ENCODE results near the gene MEGF8. TPM values are rescaled to one million over a fixed set of nuclear protein-coding genes. Genes with fewer than 3 reads are reported as not detected.

The MEGF8 gene
- polyA plus RNA-seq, 1 donor from 2014 or later, result 21.5 TPM

- TF ChIP-seq EZH2 (IDR thresholded peaks at IDR 0.05; ENCODE audit: borderline replicate concordance, insufficient read depth, low read length, poor library complexity, severe bottlenecking) (no peak), SMC3 (conservative IDR thresholded peaks at IDR 0.05; ENCODE audit: poor library complexity) (no peak), REST (IDR thresholded peaks at IDR 0.05; ENCODE audit: borderline replicate concordance) (no peak), MXI1 (conservative IDR thresholded peaks at IDR 0.05; ENCODE audit: poor library complexity, severe bottlenecking) (no peak), EP300 (conservative IDR thresholded peaks at IDR 0.05; ENCODE audit: poor library complexity, severe bottlenecking) (no peak), RAD21 (conservative IDR thresholded peaks at IDR 0.05) (no peak), TAF1 (IDR thresholded peaks at IDR 0.05; ENCODE audit: low read depth) (no peak), CTCF (IDR thresholded peaks at IDR 0.05; ENCODE audit: poor library complexity, severe bottlenecking) (no peak), POLR2AphosphoS5 (IDR thresholded peaks at IDR 0.05) (no peak)
Measured at GRCh38 chr19:42376177-42376555, 50.7 kb downstream of the MEGF8 start.

DNA sequence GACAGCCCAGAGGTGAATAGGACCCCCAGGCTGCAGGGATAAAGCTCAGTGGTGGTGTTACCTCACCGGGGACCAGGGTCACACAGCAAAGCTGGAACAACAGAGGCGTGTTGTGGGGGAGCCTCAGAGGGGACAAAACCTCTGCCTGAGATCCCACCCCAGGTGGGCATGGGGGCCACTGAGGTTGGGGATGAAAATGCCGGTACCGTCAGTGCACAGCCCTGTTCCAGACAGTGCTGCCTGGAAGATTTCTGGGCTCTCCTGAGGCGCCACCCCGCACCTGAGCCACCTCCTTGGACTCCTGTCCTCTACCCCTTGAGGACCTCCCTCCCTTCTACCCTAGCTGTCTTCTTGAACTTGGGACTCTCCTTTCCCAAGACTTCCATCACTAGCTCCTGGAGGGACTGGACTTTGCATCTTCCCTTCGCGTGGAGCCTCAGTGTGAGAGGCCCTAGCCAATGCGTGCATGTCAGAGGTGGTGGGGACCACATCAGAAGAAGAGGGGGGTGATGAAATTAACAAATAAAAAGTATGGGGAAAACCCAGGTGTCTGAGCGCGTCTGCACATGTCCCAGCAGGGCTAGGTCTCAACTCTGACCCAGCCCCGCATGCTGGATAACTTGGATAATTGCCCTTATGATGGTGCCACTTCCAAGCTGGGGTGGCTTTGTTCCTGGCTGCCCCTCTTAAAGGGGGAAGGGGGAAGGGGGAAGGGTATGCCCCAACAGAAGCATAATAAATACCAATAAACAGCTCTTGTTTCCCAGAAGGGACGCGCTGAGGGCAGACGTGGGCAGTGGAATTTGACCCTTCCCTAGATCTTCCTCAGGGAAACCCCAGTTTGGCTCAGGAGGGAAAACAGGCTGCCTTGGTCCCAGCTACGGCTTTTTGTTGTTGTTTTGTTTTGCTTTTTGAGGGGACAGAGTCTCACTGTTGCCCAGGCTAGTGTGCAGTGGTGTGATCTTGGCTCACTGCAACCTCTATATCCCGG lies 53.1 kb downstream of the MEGF8 start:
- no peak overlapping the region for H2AFZ ChIP-seq (ENCODE audit: low read depth, low read length)
- no peak for TF ChIP-seq RAD21 (conservative IDR thresholded peaks at IDR 0.05)
- TF ChIP-seq POLR2AphosphoS5 (IDR thresholded peaks at IDR 0.05), result no peak
- TF ChIP-seq CTCF (IDR thresholded peaks at IDR 0.05; ENCODE audit: poor library complexity, severe bottlenecking), result no peak
- TF ChIP-seq EP300 (conservative IDR thresholded peaks at IDR 0.05; ENCODE audit: poor library complexity, severe bottlenecking), result no peak
- TF ChIP-seq SMC3 (conservative IDR thresholded peaks at IDR 0.05; ENCODE audit: poor library complexity), result no peak
- TF ChIP-seq REST (IDR thresholded peaks at IDR 0.05; ENCODE audit: borderline replicate concordance), result no peak
- TF ChIP-seq EZH2 (IDR thresholded peaks at IDR 0.05; ENCODE audit: borderline replicate concordance, insufficient read depth, low read length, poor library complexity, severe bottlenecking), result no peak
- TF ChIP-seq TAF1 (IDR thresholded peaks at IDR 0.05; ENCODE audit: low read depth), result no peak
- no peak for TF ChIP-seq MXI1 (conservative IDR thresholded peaks at IDR 0.05; ENCODE audit: poor library complexity, severe bottlenecking)
- no peaks in the 10 kb centered on the region for H3K36me3 ChIP-seq (ENCODE audit: insufficient read depth, low read length)

More at GRCh38 chr19:42376177-42376555, 50.7 kb downstream of the MEGF8 start:
- Histone ChIP-seq H4K20me1 (ENCODE audit: insufficient read depth) (no peaks in the 10 kb centered on the region), H3K9me2 (ENCODE audit: insufficient read depth, low read length) (no peaks in the 10 kb centered on the region), H3F3A (ENCODE audit: insufficient read depth, low read length, poor library complexity, severe bottlenecking) (no peaks in the 10 kb centered on the region), H3K9me3 (ENCODE audit: low read length) (no peaks in the 10 kb centered on the region), H3K27ac (ENCODE audit: low read length) (no peak overlapping the region), H3K36me3 (ENCODE audit: insufficient read depth, low read length) (no peaks in the 10 kb centered on the region), H3K9ac (ENCODE audit: low read length) (no peak overlapping the region), H3K27me3 (ENCODE audit: insufficient read depth, low read depth, low read length) (no peaks in the 10 kb centered on the region), H2AFZ (ENCODE audit: low read depth, low read length) (no peak overlapping the region), H3K79me2 (replicated peaks; ENCODE audit: insufficient read depth, low read length) (no peaks in the 10 kb centered on the region), H3K4me2 (ENCODE audit: low read length) (no peak overlapping the region), H3K4me3 (ENCODE audit: low read length) (no peak overlapping the region)

More for the DNA sequence above, 53.1 kb downstream of the MEGF8 start:
- H3K4me2 ChIP-seq (ENCODE audit: low read length), result no peak overlapping the region
- no peaks in the 10 kb centered on the region for H3K9me2 ChIP-seq (ENCODE audit: insufficient read depth, low read length)
- H3K27ac ChIP-seq (ENCODE audit: low read length), result no peak overlapping the region
- no peak overlapping the region for H3K9ac ChIP-seq (ENCODE audit: low read length)
- no peaks in the 10 kb centered on the region for H3K9me3 ChIP-seq (ENCODE audit: low read length)
- no peaks in the 10 kb centered on the region for H4K20me1 ChIP-seq (ENCODE audit: insufficient read depth)
- no peak overlapping the region for H3K4me3 ChIP-seq (ENCODE audit: low read length)
- no peaks in the 10 kb centered on the region for H3F3A ChIP-seq (ENCODE audit: insufficient read depth, low read length, poor library complexity, severe bottlenecking)
- no peaks in the 10 kb centered on the region for H3K27me3 ChIP-seq (ENCODE audit: insufficient read depth, low read depth, low read length)
- no peaks in the 10 kb centered on the region for H3K79me2 ChIP-seq (replicated peaks; ENCODE audit: insufficient read depth, low read length)

All from neural cell (in vitro differentiated cells).